ENCODE data around the gene MEP1A.

The MEP1A gene

GRCh38 chr6:46781478-46782378 is 11.5 kb upstream of the MEP1A start:
- DNase-seq: peak; percentile 70
- no peaks in the 10 kb centered on the region for H3K36me3 ChIP-seq (replicated peaks)
- peak; percentile 72 for TF ChIP-seq CTCF (IDR thresholded peaks at IDR 0.05; ENCODE audit: low read depth, low read length, missing control alignments)
- H3K4me3 ChIP-seq (ENCODE audit: low read depth, low read length): no peak overlapping the region
- in situ Hi-C loops (cut with HindIII; ENCODE audit: low pct_ligation_motif_present, low sequenced_read_pairs): no loop called here
- H3K27me3 ChIP-seq (replicated peaks): no peaks in the 10 kb centered on the region
- H3K27ac ChIP-seq: no peak overlapping the region

GRCh38 chr6:46784535-46784934 is 8.7 kb upstream of the MEP1A start:
- no peak for TF ChIP-seq CTCF (IDR thresholded peaks at IDR 0.05; ENCODE audit: low read depth, low read length, missing control alignments)
- Histone ChIP-seq H3K4me3 (ENCODE audit: low read depth, low read length) (no peak overlapping the region), H3K27me3 (replicated peaks) (no peaks in the 10 kb centered on the region), H3K27ac (no peak overlapping the region), H3K36me3 (replicated peaks) (no peaks in the 10 kb centered on the region)
- no peak for DNase-seq
- in situ Hi-C loops (cut with HindIII; ENCODE audit: low pct_ligation_motif_present, low sequenced_read_pairs): no loop called here

GRCh38 chr6:46787871-46788540 is 5.2 kb upstream of the MEP1A start:
- H3K4me3 ChIP-seq (ENCODE audit: low read depth, low read length): no peak overlapping the region
- no peak for TF ChIP-seq CTCF (IDR thresholded peaks at IDR 0.05; ENCODE audit: low read depth, low read length, missing control alignments)
- DNase-seq: no peak
- no peaks in the 10 kb centered on the region for H3K27me3 ChIP-seq (replicated peaks)
- no peak overlapping the region for H3K27ac ChIP-seq
- H3K36me3 ChIP-seq (replicated peaks): no peaks in the 10 kb centered on the region
- in situ Hi-C loops (cut with HindIII; ENCODE audit: low pct_ligation_motif_present, low sequenced_read_pairs): no loop called here

GRCh38 chr6:46788791-46789190 is 4.4 kb upstream of the MEP1A start:
- no peaks in the 10 kb centered on the region for H3K36me3 ChIP-seq (replicated peaks)
- DNase-seq: no peak
- TF ChIP-seq CTCF (IDR thresholded peaks at IDR 0.05; ENCODE audit: low read depth, low read length, missing control alignments): no peak
- no peaks in the 10 kb centered on the region for H3K27me3 ChIP-seq (replicated peaks)
- H3K27ac ChIP-seq: no peak overlapping the region
- in situ Hi-C loops (cut with HindIII; ENCODE audit: low pct_ligation_motif_present, low sequenced_read_pairs): no loop called here
- no peak overlapping the region for H3K4me3 ChIP-seq (ENCODE audit: low read depth, low read length)

- H3K36me3 ChIP-seq (replicated peaks): no peaks in the 10 kb centered on the region
- no peak for DNase-seq
- TF ChIP-seq CTCF (IDR thresholded peaks at IDR 0.05; ENCODE audit: low read depth, low read length, missing control alignments): no peak
- no peak overlapping the region for H3K4me3 ChIP-seq (ENCODE audit: low read depth, low read length)
- no peak overlapping the region for H3K27ac ChIP-seq
- H3K27me3 ChIP-seq (replicated peaks): no peaks in the 10 kb centered on the region
- in situ Hi-C loops (cut with HindIII; ENCODE audit: low pct_ligation_motif_present, low sequenced_read_pairs): no loop called here
Observed at GRCh38 chr6:46789434-46790354, 3.5 kb upstream of the MEP1A start.
